Liver (tissue), 9 donors: ENCODE data around the gene SLC6A5. TPM values are rescaled to one million over a fixed set of nuclear protein-coding genes. Genes with fewer than 3 reads are reported as not detected.

Source experiments
- DNase-seq: peaks from one replicate; pipeline ENCODE4 v3.0.0-alpha.2; 2017; ENCODE audit warnings: low spot score
- H3K27ac ChIP-seq, 2 donors: one replicate each; pipeline ENCODE4 v1.7.0; 2013; ENCODE audit warnings: inconsistent platforms in 2 of 2, low read length in 2 of 2, control low read depth in 1 of 2, low read depth in 1 of 2, mild to moderate bottlenecking in 1 of 2
- H3K27me3 ChIP-seq, 4 donors: one replicate each; pipeline versions ENCODE4 v1.6.1 to v1.7.0; 2013; ENCODE audit warnings: low read length in 3 of 4, inconsistent platforms in 1 of 4, mild to moderate bottlenecking in 1 of 4, moderate library complexity in 1 of 4; ENCODE audit not compliant: control insufficient read depth in 4 of 4, insufficient read depth in 4 of 4
- H3K36me3 ChIP-seq, 4 donors: one replicate each; pipeline versions ENCODE4 v1.6.1 to v1.7.0; 2013; ENCODE audit warnings: low read length in 3 of 4, mild to moderate bottlenecking in 3 of 4, low read depth in 1 of 4, moderate library complexity in 1 of 4; ENCODE audit not compliant: control insufficient read depth in 4 of 4, insufficient read depth in 3 of 4
- H3K4me1 ChIP-seq, 4 donors: one replicate each; pipeline versions ENCODE4 v1.6.1 to v1.7.0; 2013; ENCODE audit warnings: low read length in 3 of 4, mild to moderate bottlenecking in 3 of 4, moderate library complexity in 1 of 4; ENCODE audit not compliant: control insufficient read depth in 4 of 4, insufficient read depth in 4 of 4
- H3K4me3 ChIP-seq, 3 donors: one replicate each; pipeline versions ENCODE4 v1.6.1 to v1.7.0; 2013; ENCODE audit warnings: low read length in 3 of 3, control low read depth in 1 of 3, low read depth in 1 of 3, mild to moderate bottlenecking in 1 of 3
- H3K9ac ChIP-seq, 2 donors: one replicate each; pipeline ENCODE4 v1.7.0; 2013; ENCODE audit warnings: low read length in 2 of 2, mild to moderate bottlenecking in 2 of 2, moderate library complexity in 2 of 2, control low read depth in 1 of 2, low read depth in 1 of 2
- H3K9me3 ChIP-seq, 4 donors: one replicate each; pipeline versions ENCODE4 v1.6.1 to v1.7.0; 2013; ENCODE audit warnings: low read length in 3 of 4; ENCODE audit not compliant: control insufficient read depth in 4 of 4
- EGR1 ChIP-seq, 2 donors: IDR thresholded peaks; 2 replicates each; pipeline ENCODE4 v1.6.1; 2016 to 2018; ENCODE audit warnings: antibody characterized with exemption in 2 of 2, low read depth in 2 of 2
- FOXA1 ChIP-seq: IDR thresholded peaks from 2 replicates; pipeline ENCODE4 v1.6.1; 2016; ENCODE audit warnings: antibody characterized with exemption
- FOXA2 ChIP-seq: IDR thresholded peaks from 2 replicates; pipeline ENCODE4 v1.6.1; 2016; ENCODE audit warnings: antibody characterized with exemption
- GABPA ChIP-seq, 2 donors: IDR thresholded peaks in 1 of 2; conservative IDR thresholded peaks in 1 of 2; 2 replicates each; pipeline ENCODE4 v1.6.1; 2016; ENCODE audit warnings: antibody characterized with exemption in 2 of 2, mild to moderate bottlenecking in 1 of 2, moderate library complexity in 1 of 2
- HNF4A ChIP-seq, 2 donors: conservative IDR thresholded peaks; 2 replicates each; pipeline ENCODE4 v1.6.1; 2016; ENCODE audit warnings: antibody characterized with exemption in 2 of 2, mild to moderate bottlenecking in 2 of 2
- HNF4G ChIP-seq: IDR thresholded peaks from 2 replicates; pipeline ENCODE4 v1.6.1; 2016; ENCODE audit warnings: antibody characterized with exemption
- JUND ChIP-seq, 2 donors: IDR thresholded peaks; 2 replicates each; pipeline ENCODE4 v1.6.1; 2016; ENCODE audit warnings: antibody characterized with exemption in 2 of 2
- NR2F2 ChIP-seq: IDR thresholded peaks from 2 replicates; pipeline ENCODE4 v1.6.1; 2016; ENCODE audit warnings: antibody characterized with exemption
- RAD21 ChIP-seq, 2 donors: IDR thresholded peaks; 2 replicates each; pipeline ENCODE4 v1.6.1; 2016; ENCODE audit warnings: antibody characterized with exemption in 2 of 2, mild to moderate bottlenecking in 2 of 2
- RXRA ChIP-seq, 2 donors: IDR thresholded peaks; 2 replicates each; pipeline ENCODE4 v1.6.1; 2017 to 2018; ENCODE audit warnings: antibody characterized with exemption in 2 of 2, mild to moderate bottlenecking in 1 of 2
- SP1 ChIP-seq: IDR thresholded peaks from 2 replicates; pipeline ENCODE4 v1.6.1; 2018; ENCODE audit warnings: antibody characterized with exemption, mild to moderate bottlenecking
- TAF1 ChIP-seq: conservative IDR thresholded peaks from 2 replicates; pipeline ENCODE4 v1.6.1; 2016; ENCODE audit warnings: antibody characterized with exemption, mild to moderate bottlenecking
- YY1 ChIP-seq: IDR thresholded peaks from 2 replicates; pipeline ENCODE4 v1.6.1; 2016; ENCODE audit warnings: antibody characterized with exemption, mild to moderate bottlenecking
- WGBS: extraction: QIAGEN DNeasy Blood & Tissue Kit; methylation state at CpG from one replicate; pipeline ENCODE4 v1.1.7; 2013; 5-methylcytosine and 5-hydroxymethylcytosine counted together
- polyA plus RNA-seq, 2 donors: library from polyadenylated mRNA; stranded (reverse) in 1 of 2; unstranded in 1 of 2; fragments of 200-250 nt in 1 of 2; fragments of >200 nt in 1 of 2; fragmentation: Nextera tagmentation in 1 of 2; extraction: Ambion mirVana in 1 of 2; gene quantifications; one replicate each; pipeline versions ENCODE4 v1.2.1 to v1.2.3, GENCODE V29; 2013 to 2015
- total RNA-seq, 2 donors: library from RNA; depleted of rRNA; stranded (reverse); fragments of >200 nt; gene quantifications; one replicate each; pipeline ENCODE4 v1.2.3, GENCODE V29; 2014
- TF ChIP-seq, protein P1 (sequence below): IDR thresholded peaks from 2 replicates; pipeline ENCODE4 v1.6.1; 2016; ENCODE audit warnings: antibody characterized with exemption
- TF ChIP-seq, protein P2 (sequence below): IDR thresholded peaks from 2 replicates; pipeline ENCODE4 v1.6.1; 2016; ENCODE audit warnings: antibody characterized with exemption
- TF ChIP-seq, protein P3 (sequence below): IDR thresholded peaks from 2 replicates; pipeline ENCODE4 v1.6.1; 2016; ENCODE audit warnings: antibody characterized with exemption
- TF ChIP-seq, protein P4 (sequence below): fragments of 150-350 bp; IDR thresholded peaks from 2 replicates; pipeline ENCODE4 v1.5.1; 2017; ENCODE audit warnings: improper control_type of control experiment, low read depth, low read length; ENCODE audit not compliant: missing input control
- TF ChIP-seq, protein P5 (sequence below): IDR thresholded peaks from 2 replicates; pipeline ENCODE4 v1.6.1; 2016; ENCODE audit warnings: antibody characterized with exemption, mild to moderate bottlenecking
- donor health status: healthy.
- donor health status: healthy.
- donor health status: healthy.
- donor health status: healthy.
- donor health status: healthy.

SLC6A5 gene
- total RNA-seq, result not detected
- polyA plus RNA-seq, result not detected

DNA sequence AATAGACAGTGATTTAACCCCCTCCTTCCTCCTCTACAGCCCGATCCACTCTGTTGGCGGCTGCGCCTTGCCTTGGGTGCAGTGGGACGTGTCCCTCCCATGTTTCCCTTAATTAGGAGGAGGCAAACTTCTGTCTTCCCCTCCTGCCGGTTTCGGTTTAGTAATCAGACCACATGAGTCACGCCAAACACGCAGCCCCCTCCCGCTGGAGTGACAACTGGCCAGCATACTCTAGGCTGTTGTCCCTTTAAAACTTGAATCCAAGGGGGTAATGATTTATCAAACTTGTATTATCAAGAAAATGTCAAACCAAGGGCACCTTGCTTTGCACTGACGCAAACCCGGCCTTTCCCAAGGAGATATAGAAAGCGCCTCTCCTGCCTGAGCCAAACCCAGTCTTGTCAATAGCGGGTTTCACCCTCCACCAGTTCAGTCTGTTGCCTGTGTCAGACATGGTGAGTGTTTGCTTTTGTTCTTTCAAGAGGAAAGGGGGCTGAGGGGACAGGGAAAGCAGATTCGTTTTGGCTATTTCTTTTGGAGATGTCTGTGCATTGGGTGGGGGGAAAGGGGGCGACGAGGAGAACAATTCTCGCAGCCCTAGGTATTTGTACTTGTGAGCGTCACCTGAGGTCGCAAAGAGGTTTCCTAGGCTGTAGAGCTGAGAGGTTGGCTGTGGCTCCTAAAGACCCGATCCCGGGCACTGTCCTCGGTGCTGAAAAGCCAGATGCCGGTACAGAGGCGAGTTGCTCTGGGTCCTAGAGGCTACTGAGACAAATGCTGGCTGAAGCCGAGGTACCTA, at the start of gene SLC6A5:
SLC6A5 (plus strand) TSS at position 388 of the 799 bp plus-strand sequence; CDS start at position 453, 65 bp downstream.
- WGBS, result 7% methylated on average over 25 of the region's 25 CpGs
- H3K27me3 ChIP-seq, result peaks cover 5 to 27% (median 14%) of the 10 kb centered on the region in 4 donors

DNA sequence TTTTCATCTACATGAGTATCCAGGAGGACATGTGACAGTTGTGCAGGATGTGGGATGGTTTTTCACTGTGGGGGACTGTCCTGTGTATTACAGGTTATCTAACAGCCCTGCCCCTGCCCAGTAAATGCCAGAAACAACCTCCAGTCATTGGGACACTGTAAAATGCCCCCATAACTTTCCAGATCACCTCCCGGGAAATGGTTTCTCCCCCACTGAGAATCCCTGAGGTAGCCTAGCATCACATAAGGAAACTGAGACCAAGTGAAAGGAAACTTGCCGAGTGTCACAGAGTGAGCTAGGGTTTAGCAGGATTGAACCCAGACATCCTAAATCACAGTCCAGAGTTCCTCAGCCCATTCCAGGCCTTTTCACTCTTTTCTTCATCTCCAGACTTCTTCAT, 48.3 kb upstream of the SLC6A5 start:
- H3K4me3 ChIP-seq, result no peak overlapping the region
- H3K9ac ChIP-seq, result no peak overlapping the region
- no peaks in the 10 kb centered on the region for H3K9me3 ChIP-seq
- no peak for DNase-seq
- H3K27me3 ChIP-seq, result no peaks in the 10 kb centered on the region
- no peaks in the 10 kb centered on the region for H3K36me3 ChIP-seq
- 61% methylated on average over 2 of the region's 2 CpGs for WGBS
- H3K27ac ChIP-seq, result no peak overlapping the region
- no peaks in the 10 kb centered on the region for H3K4me1 ChIP-seq
- TF ChIP-seq FOXA1 (no peak), HNF4A (conservative IDR thresholded peaks at IDR 0.05) (no peak), EGR1 (IDR thresholded peaks at IDR 0.05; ENCODE audit: low read depth in 2 of 2) (no peak), GABPA (IDR thresholded peaks at IDR 0.05 in 1 of 2, conservative IDR thresholded peaks at IDR 0.05 in 1 of 2) (no peak), FOXA2 (no peak), NR2F2 (no peak), YY1 (no peak), JUND (IDR thresholded peaks at IDR 0.05) (no peak), HNF4G (no peak)
- TF ChIP-seq, protein P1, sequence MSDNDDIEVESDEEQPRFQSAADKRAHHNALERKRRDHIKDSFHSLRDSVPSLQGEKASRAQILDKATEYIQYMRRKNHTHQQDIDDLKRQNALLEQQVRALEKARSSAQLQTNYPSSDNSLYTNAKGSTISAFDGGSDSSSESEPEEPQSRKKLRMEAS, result no peak
- TF ChIP-seq, protein P2, sequence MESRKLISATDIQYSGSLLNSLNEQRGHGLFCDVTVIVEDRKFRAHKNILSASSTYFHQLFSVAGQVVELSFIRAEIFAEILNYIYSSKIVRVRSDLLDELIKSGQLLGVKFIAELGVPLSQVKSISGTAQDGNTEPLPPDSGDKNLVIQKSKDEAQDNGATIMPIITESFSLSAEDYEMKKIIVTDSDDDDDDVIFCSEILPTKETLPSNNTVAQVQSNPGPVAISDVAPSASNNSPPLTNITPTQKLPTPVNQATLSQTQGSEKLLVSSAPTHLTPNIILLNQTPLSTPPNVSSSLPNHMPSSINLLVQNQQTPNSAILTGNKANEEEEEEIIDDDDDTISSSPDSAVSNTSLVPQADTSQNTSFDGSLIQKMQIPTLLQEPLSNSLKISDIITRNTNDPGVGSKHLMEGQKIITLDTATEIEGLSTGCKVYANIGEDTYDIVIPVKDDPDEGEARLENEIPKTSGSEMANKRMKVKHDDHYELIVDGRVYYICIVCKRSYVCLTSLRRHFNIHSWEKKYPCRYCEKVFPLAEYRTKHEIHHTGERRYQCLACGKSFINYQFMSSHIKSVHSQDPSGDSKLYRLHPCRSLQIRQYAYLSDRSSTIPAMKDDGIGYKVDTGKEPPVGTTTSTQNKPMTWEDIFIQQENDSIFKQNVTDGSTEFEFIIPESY, result no peak
- TF ChIP-seq, protein P3, sequence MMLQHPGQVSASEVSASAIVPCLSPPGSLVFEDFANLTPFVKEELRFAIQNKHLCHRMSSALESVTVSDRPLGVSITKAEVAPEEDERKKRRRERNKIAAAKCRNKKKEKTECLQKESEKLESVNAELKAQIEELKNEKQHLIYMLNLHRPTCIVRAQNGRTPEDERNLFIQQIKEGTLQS, result no peak

More for the DNA sequence above, at the start of gene SLC6A5:
- Histone ChIP-seq H3K9me3 (no peaks in the 10 kb centered on the region), H3K27ac (no peak within 1 kb of the TSS), H3K4me1 (peaks cover 0 to 29% (median 4%) of the 10 kb centered on the region in 4 donors), H3K9ac (no peak within 1 kb of the TSS), H3K4me3 (no peak within 1 kb of the TSS), H3K36me3 (no peaks in the 10 kb centered on the region)
- TF ChIP-seq, protein P4, sequence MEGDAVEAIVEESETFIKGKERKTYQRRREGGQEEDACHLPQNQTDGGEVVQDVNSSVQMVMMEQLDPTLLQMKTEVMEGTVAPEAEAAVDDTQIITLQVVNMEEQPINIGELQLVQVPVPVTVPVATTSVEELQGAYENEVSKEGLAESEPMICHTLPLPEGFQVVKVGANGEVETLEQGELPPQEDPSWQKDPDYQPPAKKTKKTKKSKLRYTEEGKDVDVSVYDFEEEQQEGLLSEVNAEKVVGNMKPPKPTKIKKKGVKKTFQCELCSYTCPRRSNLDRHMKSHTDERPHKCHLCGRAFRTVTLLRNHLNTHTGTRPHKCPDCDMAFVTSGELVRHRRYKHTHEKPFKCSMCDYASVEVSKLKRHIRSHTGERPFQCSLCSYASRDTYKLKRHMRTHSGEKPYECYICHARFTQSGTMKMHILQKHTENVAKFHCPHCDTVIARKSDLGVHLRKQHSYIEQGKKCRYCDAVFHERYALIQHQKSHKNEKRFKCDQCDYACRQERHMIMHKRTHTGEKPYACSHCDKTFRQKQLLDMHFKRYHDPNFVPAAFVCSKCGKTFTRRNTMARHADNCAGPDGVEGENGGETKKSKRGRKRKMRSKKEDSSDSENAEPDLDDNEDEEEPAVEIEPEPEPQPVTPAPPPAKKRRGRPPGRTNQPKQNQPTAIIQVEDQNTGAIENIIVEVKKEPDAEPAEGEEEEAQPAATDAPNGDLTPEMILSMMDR, result no peak
- no peak for TF ChIP-seq JUND (IDR thresholded peaks at IDR 0.05)
- no peak for TF ChIP-seq HNF4G
- no peak for TF ChIP-seq FOXA2
- no peak for TF ChIP-seq YY1
- no peak for TF ChIP-seq RXRA (IDR thresholded peaks at IDR 0.05)
- peak in 1 of 2 donors; percentile 11 for TF ChIP-seq RAD21 (IDR thresholded peaks at IDR 0.05)
- TF ChIP-seq, protein P5, sequence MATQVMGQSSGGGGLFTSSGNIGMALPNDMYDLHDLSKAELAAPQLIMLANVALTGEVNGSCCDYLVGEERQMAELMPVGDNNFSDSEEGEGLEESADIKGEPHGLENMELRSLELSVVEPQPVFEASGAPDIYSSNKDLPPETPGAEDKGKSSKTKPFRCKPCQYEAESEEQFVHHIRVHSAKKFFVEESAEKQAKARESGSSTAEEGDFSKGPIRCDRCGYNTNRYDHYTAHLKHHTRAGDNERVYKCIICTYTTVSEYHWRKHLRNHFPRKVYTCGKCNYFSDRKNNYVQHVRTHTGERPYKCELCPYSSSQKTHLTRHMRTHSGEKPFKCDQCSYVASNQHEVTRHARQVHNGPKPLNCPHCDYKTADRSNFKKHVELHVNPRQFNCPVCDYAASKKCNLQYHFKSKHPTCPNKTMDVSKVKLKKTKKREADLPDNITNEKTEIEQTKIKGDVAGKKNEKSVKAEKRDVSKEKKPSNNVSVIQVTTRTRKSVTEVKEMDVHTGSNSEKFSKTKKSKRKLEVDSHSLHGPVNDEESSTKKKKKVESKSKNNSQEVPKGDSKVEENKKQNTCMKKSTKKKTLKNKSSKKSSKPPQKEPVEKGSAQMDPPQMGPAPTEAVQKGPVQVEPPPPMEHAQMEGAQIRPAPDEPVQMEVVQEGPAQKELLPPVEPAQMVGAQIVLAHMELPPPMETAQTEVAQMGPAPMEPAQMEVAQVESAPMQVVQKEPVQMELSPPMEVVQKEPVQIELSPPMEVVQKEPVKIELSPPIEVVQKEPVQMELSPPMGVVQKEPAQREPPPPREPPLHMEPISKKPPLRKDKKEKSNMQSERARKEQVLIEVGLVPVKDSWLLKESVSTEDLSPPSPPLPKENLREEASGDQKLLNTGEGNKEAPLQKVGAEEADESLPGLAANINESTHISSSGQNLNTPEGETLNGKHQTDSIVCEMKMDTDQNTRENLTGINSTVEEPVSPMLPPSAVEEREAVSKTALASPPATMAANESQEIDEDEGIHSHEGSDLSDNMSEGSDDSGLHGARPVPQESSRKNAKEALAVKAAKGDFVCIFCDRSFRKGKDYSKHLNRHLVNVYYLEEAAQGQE, result peak; percentile 99
- TF ChIP-seq, protein P1, result no peak
- TF ChIP-seq SP1, result no peak
- no peak for TF ChIP-seq EGR1 (IDR thresholded peaks at IDR 0.05; ENCODE audit: low read depth in 2 of 2)
- no peak for TF ChIP-seq HNF4A (conservative IDR thresholded peaks at IDR 0.05)
- TF ChIP-seq NR2F2, result no peak
- TF ChIP-seq, protein P3, result no peak
- TF ChIP-seq FOXA1, result no peak
- TF ChIP-seq TAF1, result no peak
- DNase-seq, result peak; percentile 66
